ENCODE data around the gene FKBP6.

GRCh38 chr7:73304071-73304470, 23.9 kb upstream of the FKBP6 start:
- no peak for TF ChIP-seq SIN3A (IDR thresholded peaks at IDR 0.05; ENCODE audit: borderline replicate concordance, insufficient read depth, low read length)
- TF ChIP-seq REST (IDR thresholded peaks at IDR 0.05; ENCODE audit: insufficient read depth in 1 of 2, low read depth in 2 of 2, low read length in 2 of 2), result no peak
